ENCODE results near the gene OSCAR. TPM values are rescaled to one million over a fixed set of nuclear protein-coding genes. Genes with fewer than 3 reads are reported as not detected.

OSCAR gene
- total RNA-seq, 4 donors from 2014 or later: 0.70 to 1.7 TPM; not detected in 2

GRCh38 chr19:54045771-54046170, 54.8 kb downstream of the OSCAR start:
- no peak overlapping the region for H3K27ac ChIP-seq
- H3K4me3 ChIP-seq: no peak overlapping the region
- H3K36me3 ChIP-seq: no peaks in the 10 kb centered on the region
- TF ChIP-seq CTCF (IDR thresholded peaks at IDR 0.05): no peak
- TF ChIP-seq POLR2A (IDR thresholded peaks at IDR 0.05): no peak
- no peaks in the 10 kb centered on the region for H3K27me3 ChIP-seq
- H3K9me3 ChIP-seq: no peaks in the 10 kb centered on the region
- H3K4me1 ChIP-seq: no peaks in the 10 kb centered on the region
- no peak for DNase-seq

Other genes with a start within 250 kb of the OSCAR start
- gene MYADM, start 232.9 kb downstream of the OSCAR start, total RNA-seq: 10 to 100 TPM; 11.4 to 52.8 (median 32.5) TPM
- 1 to 10 TPM in 1 of 4 donors, under 1 TPM in 1, not detected in 2; 0.47 to 2.5 TPM for gene PRKCG, start 218.6 kb downstream of the OSCAR start, total RNA-seq
- not detected for gene CACNG7, start 191.5 kb downstream of the OSCAR start, total RNA-seq
- not detected for gene CACNG8, start 137.9 kb downstream of the OSCAR start, total RNA-seq
- not detected for gene CACNG6, start 109.2 kb downstream of the OSCAR start, total RNA-seq
- gene VSTM1, start 36.9 kb downstream of the OSCAR start, total RNA-seq: not detected
- gene TARM1, start 19.4 kb downstream of the OSCAR start, total RNA-seq: not detected
- gene NDUFA3, start 2.1 kb upstream of the OSCAR start, total RNA-seq: 100 to 1,000 TPM in 1 of 4 donors, 10 to 100 TPM in 3; 40.6 to 156 (median 45.7) TPM
- 10 to 100 TPM in 2 of 4 donors, 1 to 10 TPM in 2; 9.3 to 15.7 (median 10.6) TPM for gene TFPT, start 14.9 kb upstream of the OSCAR start, total RNA-seq
- 10 to 100 TPM; 23.3 to 75.1 (median 41.4) TPM for gene PRPF31, start 15.0 kb upstream of the OSCAR start, total RNA-seq
- 10 to 100 TPM; 26.1 to 99.9 (median 38.9) TPM for gene CNOT3, start 37.0 kb upstream of the OSCAR start, total RNA-seq
- gene LENG1, start 58.9 kb upstream of the OSCAR start, total RNA-seq: 10 to 100 TPM in 2 of 4 donors, 1 to 10 TPM in 2; 2.9 to 28.9 (median 6.8) TPM
- gene TMC4, start 72.4 kb upstream of the OSCAR start, total RNA-seq: 100 to 1,000 TPM in 3 of 4 donors, 10 to 100 TPM in 1; 38.0 to 281 (median 232) TPM
- gene MBOAT7, start 88.8 kb upstream of the OSCAR start, total RNA-seq: 100 to 1,000 TPM in 3 of 4 donors, 10 to 100 TPM in 1; 85.8 to 370 (median 245) TPM
- 10 to 100 TPM; 29.7 to 50.4 (median 42.2) TPM for gene TSEN34, start 90.5 kb upstream of the OSCAR start, total RNA-seq
- gene RPS9, start 100.1 kb upstream of the OSCAR start, total RNA-seq: 1,000 to 10,000 TPM in 2 of 4 donors, 100 to 1,000 TPM in 2; 712 to 1,604 (median 941) TPM
- 10 to 100 TPM in 1 of 4 donors, 1 to 10 TPM in 2, not detected in 1; 3.1 to 16.5 (median 5.6) TPM for gene LILRB3, start 122.2 kb upstream of the OSCAR start, total RNA-seq
- gene LILRA6, start 142.0 kb upstream of the OSCAR start, total RNA-seq: 1 to 10 TPM in 2 of 4 donors, not detected in 2; 1.1 to 1.5 TPM
- 10 to 100 TPM in 2 of 4 donors, 1 to 10 TPM in 2; 6.1 to 17.6 (median 9.7) TPM for gene LILRB5, start 156.5 kb upstream of the OSCAR start, total RNA-seq
- 10 to 100 TPM in 1 of 4 donors, 1 to 10 TPM in 1, under 1 TPM in 2; 0.53 to 11.6 (median 1.6) TPM for gene LILRB2, start 180.3 kb upstream of the OSCAR start, total RNA-seq
- 1 to 10 TPM in 2 of 4 donors, not detected in 2; 1.9 to 4.1 TPM for gene LILRA5, start 212.4 kb upstream of the OSCAR start, total RNA-seq
- not detected for gene LILRA4, start 238.4 kb upstream of the OSCAR start, total RNA-seq